BE2C (cell line): ENCODE measurements around the gene LRRC8B.

Experiments
- DNase-seq: peaks from one replicate; pipeline ENCODE4 v3.0.0-alpha.2; 2020
- H3K27me3 ChIP-seq: fragments of 250-450 bp; sonication (Bioruptor Pico); 2 replicates; pipeline ENCODE4 v1.5.1; 2020; ENCODE audit warnings: mild to moderate bottlenecking
- H3K36me3 ChIP-seq: fragments of 250-450 bp; sonication (Bioruptor Pico); 2 replicates; pipeline ENCODE4 v1.5.1; 2020; ENCODE audit warnings: mild to moderate bottlenecking
- H3K4me1 ChIP-seq: fragments of 250-450 bp; sonication (Bioruptor Pico); 2 replicates; pipeline ENCODE4 v1.5.1; 2020
- H3K4me3 ChIP-seq: 2 replicates; pipeline ENCODE4 v1.5.1; 2011; ENCODE audit warnings: low read depth, low read length
- H3K9me3 ChIP-seq: fragments of 250-450 bp; sonication (Bioruptor Pico); 2 replicates; pipeline ENCODE4 v1.5.1; 2020
- TF ChIP-seq, protein P1 (sequence below): IDR thresholded peaks from 2 replicates; pipeline ENCODE4 v1.5.1; 2012; ENCODE audit warnings: mild to moderate bottlenecking, low read depth, low read length

LRRC8B gene

DNA sequence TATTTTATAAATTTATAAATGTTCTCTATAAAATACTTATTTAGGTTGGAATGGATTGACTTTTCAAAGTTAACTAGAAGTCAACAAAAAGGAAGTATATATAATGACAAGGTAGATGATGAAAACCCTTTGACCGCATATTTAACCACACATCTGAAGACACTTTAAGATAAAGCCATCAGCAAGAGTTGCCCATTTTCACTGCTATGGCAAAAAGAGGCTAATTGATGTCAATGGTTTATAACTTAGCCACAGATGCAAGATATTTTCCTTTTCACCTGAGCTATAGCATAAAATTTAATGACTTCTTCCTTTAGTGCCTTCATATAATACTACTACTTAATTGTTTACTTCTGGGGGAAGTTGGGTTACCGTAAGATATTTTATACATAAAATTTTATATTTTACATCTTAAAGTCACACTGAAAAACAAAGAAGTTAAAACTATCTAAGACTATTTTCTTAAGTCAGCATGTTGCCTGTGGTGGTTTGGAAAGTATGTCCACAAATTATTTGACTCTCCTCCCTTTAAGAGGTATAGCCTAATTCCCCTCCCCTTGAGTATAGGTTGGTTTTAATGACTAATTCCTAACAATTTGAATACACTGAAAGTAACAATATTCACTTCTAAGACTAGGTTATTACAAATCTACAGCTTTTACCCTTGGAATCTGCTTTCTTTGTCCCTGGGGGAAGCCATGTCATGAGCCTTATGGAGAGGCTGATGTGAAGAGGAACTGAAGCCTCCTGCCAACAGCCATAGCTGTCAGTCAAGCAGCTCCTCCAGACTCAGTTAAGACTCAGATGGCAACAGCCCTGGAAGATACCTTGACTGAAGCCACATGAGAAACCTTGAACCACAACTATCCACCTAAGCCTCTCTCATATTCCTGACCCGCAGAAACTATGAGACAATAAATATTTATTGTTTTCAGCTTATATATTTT lies 40.3 kb upstream of the LRRC8B start:
- no peak for DNase-seq
- Histone ChIP-seq H3K27me3 (no peaks in the 10 kb centered on the region), H3K4me3 (no peak overlapping the region), H3K36me3 (no peaks in the 10 kb centered on the region), H3K4me1 (no peaks in the 10 kb centered on the region), H3K9me3 (no peaks in the 10 kb centered on the region)
- TF ChIP-seq, protein P1, sequence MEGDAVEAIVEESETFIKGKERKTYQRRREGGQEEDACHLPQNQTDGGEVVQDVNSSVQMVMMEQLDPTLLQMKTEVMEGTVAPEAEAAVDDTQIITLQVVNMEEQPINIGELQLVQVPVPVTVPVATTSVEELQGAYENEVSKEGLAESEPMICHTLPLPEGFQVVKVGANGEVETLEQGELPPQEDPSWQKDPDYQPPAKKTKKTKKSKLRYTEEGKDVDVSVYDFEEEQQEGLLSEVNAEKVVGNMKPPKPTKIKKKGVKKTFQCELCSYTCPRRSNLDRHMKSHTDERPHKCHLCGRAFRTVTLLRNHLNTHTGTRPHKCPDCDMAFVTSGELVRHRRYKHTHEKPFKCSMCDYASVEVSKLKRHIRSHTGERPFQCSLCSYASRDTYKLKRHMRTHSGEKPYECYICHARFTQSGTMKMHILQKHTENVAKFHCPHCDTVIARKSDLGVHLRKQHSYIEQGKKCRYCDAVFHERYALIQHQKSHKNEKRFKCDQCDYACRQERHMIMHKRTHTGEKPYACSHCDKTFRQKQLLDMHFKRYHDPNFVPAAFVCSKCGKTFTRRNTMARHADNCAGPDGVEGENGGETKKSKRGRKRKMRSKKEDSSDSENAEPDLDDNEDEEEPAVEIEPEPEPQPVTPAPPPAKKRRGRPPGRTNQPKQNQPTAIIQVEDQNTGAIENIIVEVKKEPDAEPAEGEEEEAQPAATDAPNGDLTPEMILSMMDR, result no peak

DNA sequence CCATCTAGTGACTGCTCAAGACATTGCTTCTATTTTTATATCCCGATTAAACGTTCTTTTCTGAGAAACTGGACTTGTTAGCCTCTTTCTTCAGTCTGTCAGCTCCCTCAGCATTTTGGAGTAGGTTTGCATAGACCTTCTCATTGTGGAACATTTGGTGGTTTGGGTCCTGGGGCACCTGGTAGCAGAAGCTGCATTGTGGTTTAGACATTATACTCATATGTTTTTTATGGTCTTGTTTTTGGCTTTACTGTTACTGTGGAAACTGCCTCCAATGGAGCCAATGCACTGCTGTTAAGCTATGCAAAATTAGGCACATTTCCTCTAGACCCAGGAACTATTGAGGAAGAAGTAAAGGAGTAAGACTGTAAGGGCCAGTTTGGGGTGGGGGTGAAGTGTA lies 36.7 kb upstream of the LRRC8B start:
- TF ChIP-seq, protein P1, result no peak
- no peak for DNase-seq
- H3K4me3 ChIP-seq, result no peak overlapping the region
- H3K36me3 ChIP-seq, result no peaks in the 10 kb centered on the region
- H3K27me3 ChIP-seq, result no peaks in the 10 kb centered on the region
- no peaks in the 10 kb centered on the region for H3K9me3 ChIP-seq
- H3K4me1 ChIP-seq, result no peaks in the 10 kb centered on the region

DNA sequence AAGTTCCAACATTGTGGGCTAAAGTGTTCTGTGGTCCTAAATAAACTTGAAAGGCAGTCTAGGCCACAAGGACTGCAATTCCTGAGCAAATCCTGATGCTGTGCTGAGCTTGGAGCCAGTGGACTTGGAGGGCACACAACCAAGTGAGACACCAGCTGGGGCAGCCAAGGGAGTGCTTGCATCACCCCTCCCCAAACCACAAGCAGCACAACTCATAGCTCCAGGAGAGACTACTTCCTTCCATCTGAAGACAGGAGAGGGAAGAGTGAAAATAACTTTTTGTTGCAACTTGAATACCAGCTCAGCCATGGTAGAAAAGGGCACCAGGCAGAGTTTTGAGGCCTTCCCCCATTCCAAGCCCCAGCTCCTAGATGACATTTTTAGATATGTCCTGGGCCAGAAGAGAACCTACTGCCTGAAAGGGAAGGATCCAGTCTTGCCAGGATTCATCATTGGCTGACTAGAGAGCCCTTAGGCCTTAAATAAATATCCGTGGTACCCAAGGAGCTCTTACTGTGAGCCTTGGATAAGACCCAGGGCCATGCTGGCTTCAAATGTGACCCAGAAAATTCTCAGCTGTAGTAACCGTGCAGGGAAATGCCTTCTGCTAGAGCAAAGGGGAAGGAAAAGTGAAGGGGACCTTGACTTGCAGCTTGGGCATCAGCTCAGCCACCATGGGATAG lies 35.4 kb upstream of the LRRC8B start:
- no peak overlapping the region for H3K4me3 ChIP-seq
- TF ChIP-seq, protein P1, result no peak
- H3K4me1 ChIP-seq, result no peaks in the 10 kb centered on the region
- no peaks in the 10 kb centered on the region for H3K9me3 ChIP-seq
- DNase-seq, result no peak
- H3K27me3 ChIP-seq, result no peaks in the 10 kb centered on the region
- no peaks in the 10 kb centered on the region for H3K36me3 ChIP-seq

DNA sequence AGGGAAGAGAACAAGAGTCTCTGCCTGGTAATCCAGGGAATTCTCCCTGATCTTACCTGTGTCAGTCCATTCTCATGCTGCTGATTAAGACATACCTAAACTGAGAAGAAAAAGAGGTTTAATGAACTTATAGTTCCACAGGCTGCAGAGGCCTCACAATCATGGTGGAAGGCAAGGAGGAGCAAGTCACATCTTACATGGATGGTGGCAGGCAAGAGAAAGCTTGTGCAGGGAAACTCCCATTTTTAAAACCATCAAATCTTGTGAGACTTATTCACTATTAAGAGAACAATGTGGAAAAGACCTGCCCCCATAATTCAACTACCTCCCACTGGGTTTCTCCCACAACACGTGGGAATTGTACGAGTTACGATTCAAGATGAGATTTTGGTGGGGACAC lies 34.2 kb upstream of the LRRC8B start:
- no peaks in the 10 kb centered on the region for H3K36me3 ChIP-seq
- H3K4me3 ChIP-seq, result no peak overlapping the region
- H3K4me1 ChIP-seq, result no peaks in the 10 kb centered on the region
- TF ChIP-seq, protein P1, result no peak
- no peaks in the 10 kb centered on the region for H3K27me3 ChIP-seq
- no peak for DNase-seq
- no peaks in the 10 kb centered on the region for H3K9me3 ChIP-seq

- DNase-seq, result no peak
- no peaks in the 10 kb centered on the region for H3K4me1 ChIP-seq
- TF ChIP-seq, protein P1, result no peak
- no peak overlapping the region for H3K4me3 ChIP-seq
- H3K9me3 ChIP-seq, result no peaks in the 10 kb centered on the region
- H3K27me3 ChIP-seq, result no peaks in the 10 kb centered on the region
- H3K36me3 ChIP-seq, result no peaks in the 10 kb centered on the region
Measured at GRCh38 chr1:89499320-89499719, 25.3 kb upstream of the LRRC8B start.

DNA sequence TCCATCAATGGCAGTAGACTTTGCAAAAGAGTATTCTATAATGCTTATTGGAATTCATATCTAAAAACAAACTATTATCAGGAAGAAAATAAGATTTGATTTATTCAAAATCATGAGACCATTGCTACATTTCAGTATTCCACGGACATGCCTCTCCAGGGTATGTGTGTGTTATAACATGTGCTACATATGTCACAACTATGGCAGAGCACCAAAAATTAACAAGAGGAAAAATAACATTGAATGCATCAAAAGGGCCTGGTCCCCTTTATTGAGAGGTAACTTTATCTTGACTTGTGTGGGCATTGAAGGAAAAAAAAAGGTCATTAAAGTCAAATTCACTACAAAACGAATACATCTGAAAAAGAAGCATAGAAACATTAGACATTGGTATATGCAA lies 22.6 kb upstream of the LRRC8B start:
- Histone ChIP-seq H3K36me3 (no peaks in the 10 kb centered on the region), H3K9me3 (no peaks in the 10 kb centered on the region), H3K27me3 (no peaks in the 10 kb centered on the region), H3K4me3 (no peak overlapping the region), H3K4me1 (no peaks in the 10 kb centered on the region)
- DNase-seq, result no peak
- TF ChIP-seq, protein P1, result no peak
